Retinal pigment epithelial cell (primary cell): ENCODE results near the gene PPIB.

Experiments used
- DNase-seq: peaks from one replicate; pipeline ENCODE4 v3.0.0-alpha.2; 2010; ENCODE audit warnings: low read depth
- H3K4me3 ChIP-seq: 2 replicates; pipeline ENCODE4 v1.5.1; 2011; ENCODE audit warnings: mild to moderate bottlenecking, low read length, control low read depth, moderate library complexity
- CTCF ChIP-seq: conservative IDR thresholded peaks from 2 replicates; pipeline ENCODE4 v1.5.1; 2011; ENCODE audit warnings: low read depth, low read length, control low read depth, inconsistent platforms

The PPIB gene

GRCh38 chr15:64136347-64136746 is 26.5 kb downstream of the PPIB start:
- no peak for DNase-seq
- TF ChIP-seq CTCF = no peak
- H3K4me3 ChIP-seq = no peak overlapping the region

- no peak for DNase-seq
- no peak for TF ChIP-seq CTCF
- no peak overlapping the region for H3K4me3 ChIP-seq
These were observed 28.4 kb downstream of the PPIB start for GRCh38 chr15:64134345-64134829.

GRCh38 chr15:64133623-64134344 is 29.0 kb downstream of the PPIB start:
- TF ChIP-seq CTCF = no peak
- DNase-seq = no peak
- no peak overlapping the region for H3K4me3 ChIP-seq

- no peak overlapping the region for H3K4me3 ChIP-seq
- no peak for TF ChIP-seq CTCF
- DNase-seq = no peak
These were observed 30.6 kb downstream of the PPIB start for GRCh38 chr15:64132217-64132616.

GRCh38 chr15:64131547-64131946 is 31.3 kb downstream of the PPIB start:
- DNase-seq = no peak
- H3K4me3 ChIP-seq = no peak overlapping the region
- no peak for TF ChIP-seq CTCF

GRCh38 chr15:64130159-64130558 is 32.7 kb downstream of the PPIB start:
- DNase-seq = no peak
- no peak overlapping the region for H3K4me3 ChIP-seq
- no peak for TF ChIP-seq CTCF
